ENCODE data around the gene ANXA11. TPM values are rescaled to one million over a fixed set of nuclear protein-coding genes. Genes with fewer than 3 reads are reported as not detected.
"Not testable (repeated sequence)": the region's sequence is repeated elsewhere in the genome, so short reads cannot be mapped to it uniquely, and the experiment has no call there.

ANXA11 gene
- total and polyA plus RNA-seq, 2 of the 4 experiments (the other 2 are of a cell fraction) = 39.4 to 109 TPM

DNA sequence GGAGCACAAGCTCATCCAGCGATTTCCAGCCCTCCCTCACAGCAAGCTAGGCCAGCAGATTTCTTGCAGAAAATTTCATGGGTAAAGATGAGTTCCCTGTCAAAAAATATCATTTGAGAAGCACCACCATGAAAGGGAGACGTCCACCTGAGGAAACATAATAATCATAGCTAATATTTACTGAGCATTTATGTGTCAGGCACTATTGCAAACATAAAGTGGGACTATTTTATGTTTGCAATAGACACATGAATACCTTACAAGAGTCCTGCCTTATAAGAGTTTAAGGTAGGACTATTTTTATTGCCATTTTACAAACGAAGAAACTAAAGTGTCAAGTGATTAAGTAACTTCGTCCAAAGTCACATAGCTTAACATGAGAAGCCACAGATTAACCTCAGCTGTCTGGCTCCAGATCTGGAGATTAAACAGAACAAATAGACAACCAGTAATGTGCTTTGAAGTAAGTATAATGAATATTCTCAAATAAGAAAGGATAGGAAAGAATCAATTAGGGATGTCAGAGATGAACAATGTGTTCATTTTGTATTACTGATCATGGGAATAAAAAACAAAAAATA lies 7.3 kb upstream of the ANXA11 start:
- H2AFZ ChIP-seq (replicated peaks; ENCODE audit: low read length, poor library complexity); H3K23ac ChIP-seq (ENCODE audit: low read depth, low read length); H3K9ac ChIP-seq (ENCODE audit: low read depth, low read length); POLR2A ChIA-PET (ENCODE audit: unreplicated experiment); H2AK5ac ChIP-seq (ENCODE audit: low read depth, low read length); H2BK5ac ChIP-seq (ENCODE audit: low read depth, low read length, poor library complexity, severe bottlenecking); in situ Hi-C loops (cut with MboI; ENCODE audit: low sequenced_read_pairs); H3K56ac ChIP-seq (ENCODE audit: extremely low read depth, insufficient read depth, low read length); H4K5ac ChIP-seq (ENCODE audit: low read depth, low read length); BruUV-seq (replicated peaks); H3K14ac ChIP-seq (replicated peaks; ENCODE audit: low read depth, low read length); ATAC-seq (ENCODE audit: low read depth); H3K18ac ChIP-seq (ENCODE audit: low read depth, low read length); H2BK120ac ChIP-seq (ENCODE audit: low read depth, low read length); H3K4me2 ChIP-seq (ENCODE audit: low read depth, low read length); H4K91ac ChIP-seq (ENCODE audit: insufficient read depth, low read depth, low read length); H4K8ac ChIP-seq (ENCODE audit: low read depth in 2 of 2, low read length in 2 of 2); H3K36me3 ChIP-seq (ENCODE audit: control insufficient read depth, insufficient read depth, low read length); H3K4me1 ChIP-seq (ENCODE audit: control insufficient read depth, insufficient read depth, low read length); H3K27ac ChIP-seq (ENCODE audit: insufficient read depth, low read length); H3K9me1 ChIP-seq (ENCODE audit: insufficient read depth, low read length); H3K27me3 ChIP-seq (ENCODE audit: control insufficient read depth, insufficient read depth, low read length); dilution Hi-C loops (cut with HindIII; ENCODE audit: low sequenced_read_pairs, unreplicated experiment); H3K79me1 ChIP-seq (ENCODE audit: low read depth in 1 of 2, low read length in 2 of 2); CTCF ChIA-PET; H3K9me3 ChIP-seq (ENCODE audit: control insufficient read depth, insufficient read depth, low read length); H2BK15ac ChIP-seq (ENCODE audit: low read depth, low read length); H3K4ac ChIP-seq (ENCODE audit: low read depth, low read length); H3K4me3 ChIP-seq (ENCODE audit: insufficient read depth, low read depth, low read length); DNase-seq; H4K20me1 ChIP-seq (ENCODE audit: insufficient read depth, low read length); intact Hi-C loops (cut with micrococcal nuclease); H2AK9ac ChIP-seq (replicated peaks; ENCODE audit: low read depth, low read length, poor library complexity); H2BK20ac ChIP-seq (ENCODE audit: low read depth, low read length): not testable (repeated sequence)
- WGBS, 2 experiments (ENCODE audit: extremely low coverage in 2 of 2, insufficient read length in 1 of 2) = no CpG with 5 or more reads among the region's 4 CpGs
